AG10803 (cell line): ENCODE data around the gene SIK3.

Source experiments
- DNase-seq: peaks from one replicate; pipeline ENCODE4 v3.0.0; 2010; ENCODE audit warnings: low read depth
- H3K4me3 ChIP-seq: 2 replicates; pipeline ENCODE4 v1.5.1; 2011; ENCODE audit warnings: mild to moderate bottlenecking, low read length, control low read depth
- TF ChIP-seq, protein P1 (sequence below): conservative IDR thresholded peaks from 2 replicates; pipeline ENCODE4 v1.5.1; 2011; ENCODE audit warnings: mild to moderate bottlenecking, low read length, control low read depth, inconsistent platforms

The SIK3 gene

DNA sequence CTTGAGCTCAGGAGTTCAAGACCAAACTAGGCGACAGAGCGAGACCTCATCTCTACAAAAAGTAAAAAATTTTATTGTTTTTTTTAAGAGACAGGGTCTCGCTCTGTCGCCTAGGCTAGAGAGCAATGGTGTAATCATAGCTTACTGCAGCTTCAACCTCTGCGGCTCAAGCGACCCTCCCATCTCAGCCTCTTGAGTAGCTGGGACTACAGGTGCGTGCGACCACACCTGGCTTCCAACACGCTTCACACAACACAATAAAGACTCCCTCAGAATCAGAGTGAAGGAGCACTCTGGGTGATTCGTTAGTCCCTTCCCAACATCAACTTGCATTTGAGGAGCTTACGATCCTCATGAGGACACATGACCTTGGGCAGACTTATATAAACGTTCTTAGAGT is 181.3 kb downstream of the SIK3 start:
- H3K4me3 ChIP-seq = no peak overlapping the region
- TF ChIP-seq, protein P1, sequence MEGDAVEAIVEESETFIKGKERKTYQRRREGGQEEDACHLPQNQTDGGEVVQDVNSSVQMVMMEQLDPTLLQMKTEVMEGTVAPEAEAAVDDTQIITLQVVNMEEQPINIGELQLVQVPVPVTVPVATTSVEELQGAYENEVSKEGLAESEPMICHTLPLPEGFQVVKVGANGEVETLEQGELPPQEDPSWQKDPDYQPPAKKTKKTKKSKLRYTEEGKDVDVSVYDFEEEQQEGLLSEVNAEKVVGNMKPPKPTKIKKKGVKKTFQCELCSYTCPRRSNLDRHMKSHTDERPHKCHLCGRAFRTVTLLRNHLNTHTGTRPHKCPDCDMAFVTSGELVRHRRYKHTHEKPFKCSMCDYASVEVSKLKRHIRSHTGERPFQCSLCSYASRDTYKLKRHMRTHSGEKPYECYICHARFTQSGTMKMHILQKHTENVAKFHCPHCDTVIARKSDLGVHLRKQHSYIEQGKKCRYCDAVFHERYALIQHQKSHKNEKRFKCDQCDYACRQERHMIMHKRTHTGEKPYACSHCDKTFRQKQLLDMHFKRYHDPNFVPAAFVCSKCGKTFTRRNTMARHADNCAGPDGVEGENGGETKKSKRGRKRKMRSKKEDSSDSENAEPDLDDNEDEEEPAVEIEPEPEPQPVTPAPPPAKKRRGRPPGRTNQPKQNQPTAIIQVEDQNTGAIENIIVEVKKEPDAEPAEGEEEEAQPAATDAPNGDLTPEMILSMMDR = no peak
- DNase-seq = no peak

DNA sequence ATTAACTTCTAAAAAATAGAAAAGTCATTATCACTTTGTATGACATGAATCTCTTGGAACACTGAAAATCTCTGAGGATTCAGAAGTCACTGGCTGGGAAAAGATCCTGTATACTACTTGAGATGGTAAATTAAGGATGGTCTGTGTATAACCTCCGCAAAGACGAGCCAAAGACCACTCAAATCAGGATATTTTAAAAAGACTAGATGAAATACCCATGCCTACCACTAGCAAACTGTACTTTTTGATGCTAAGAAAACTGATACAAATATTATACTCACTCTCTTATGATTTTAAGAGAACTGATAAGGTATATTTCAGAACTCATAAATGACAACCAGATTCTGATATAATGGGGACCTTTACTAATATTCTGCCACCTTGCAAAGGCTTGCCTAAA is 182.2 kb downstream of the SIK3 start:
- TF ChIP-seq, protein P1 = no peak
- H3K4me3 ChIP-seq = no peak overlapping the region
- DNase-seq = no peak

DNA sequence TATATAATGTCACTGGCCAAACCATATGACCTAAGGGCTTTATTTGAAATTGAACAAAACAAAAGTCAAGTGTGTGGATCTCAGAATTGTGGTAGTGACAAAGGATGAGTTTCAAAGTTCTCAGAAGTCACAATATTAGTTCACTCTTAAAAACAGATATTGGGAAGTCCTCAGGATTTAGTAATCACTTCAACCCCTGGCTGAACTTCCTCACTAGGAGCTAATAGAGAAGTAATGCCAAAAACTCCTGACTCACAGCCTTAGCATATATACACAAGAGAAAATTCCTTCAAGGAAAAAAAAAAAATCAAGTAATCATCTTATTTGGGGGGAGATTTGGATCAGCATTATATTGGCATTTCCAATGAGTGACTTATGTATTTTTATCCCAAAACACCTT is 185.2 kb downstream of the SIK3 start:
- DNase-seq = peak; percentile 73
- TF ChIP-seq, protein P1 = no peak
- no peak overlapping the region for H3K4me3 ChIP-seq

DNA sequence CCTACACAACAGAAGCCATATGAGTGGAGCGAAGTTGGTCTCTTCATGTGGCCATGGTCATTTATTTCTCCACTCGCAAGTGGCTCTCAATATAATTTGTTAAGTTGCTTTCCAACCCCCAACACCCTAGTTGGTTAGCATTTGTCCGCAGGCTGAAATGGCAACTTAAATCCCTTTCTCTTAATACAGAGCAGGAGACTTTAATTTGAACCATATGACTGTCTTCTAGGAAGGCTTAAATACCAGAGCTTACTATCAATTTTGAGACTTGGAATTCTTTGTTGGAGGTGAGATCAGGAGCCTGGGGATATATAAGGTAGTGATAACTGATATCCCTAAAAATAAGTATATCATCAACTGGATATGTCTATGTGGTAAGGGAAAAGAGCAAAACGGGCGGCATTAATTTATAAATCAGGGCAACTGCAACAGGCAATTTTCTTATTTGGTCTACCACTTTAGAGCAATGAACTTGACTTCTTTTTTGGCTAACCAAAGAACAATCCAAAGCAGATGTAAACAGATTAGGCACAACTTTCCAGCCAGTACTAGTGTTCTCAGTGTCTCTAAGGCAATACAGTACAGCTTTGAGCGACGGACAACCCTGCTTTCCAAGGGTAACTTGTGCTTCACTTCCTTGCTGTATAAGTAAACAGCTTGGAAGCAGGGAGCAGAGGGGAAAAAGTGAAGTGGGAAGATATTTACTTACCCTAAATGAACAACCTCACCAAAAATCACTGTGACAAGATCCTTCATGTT is 186.1 kb downstream of the SIK3 start:
- H3K4me3 ChIP-seq = no peak overlapping the region

DNA sequence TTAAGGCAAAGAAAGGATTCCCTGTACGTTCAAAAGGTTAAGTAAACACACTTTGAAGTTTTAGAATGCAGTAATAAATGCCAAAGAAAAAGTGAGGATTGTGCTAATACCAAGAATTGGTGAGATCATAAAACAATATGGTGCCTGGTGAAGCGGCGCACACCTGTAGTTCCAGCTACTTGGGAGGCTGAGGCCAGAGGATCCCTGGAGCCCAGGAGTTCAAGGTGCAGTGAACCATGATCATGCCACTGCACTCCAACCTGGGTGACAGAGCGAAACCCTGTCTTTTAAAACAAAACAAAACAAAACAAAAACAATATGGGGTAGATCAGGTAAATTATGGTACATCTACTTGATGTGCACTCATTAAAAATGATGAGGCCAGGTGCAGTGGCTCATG is 187.4 kb downstream of the SIK3 start:
- TF ChIP-seq, protein P1 = no peak
- H3K4me3 ChIP-seq = no peak overlapping the region
- no peak for DNase-seq

More for the DNA sequence above, 186.1 kb downstream of the SIK3 start:
- peak; percentile 40 for DNase-seq
- TF ChIP-seq, protein P1 = no peak

DNA sequence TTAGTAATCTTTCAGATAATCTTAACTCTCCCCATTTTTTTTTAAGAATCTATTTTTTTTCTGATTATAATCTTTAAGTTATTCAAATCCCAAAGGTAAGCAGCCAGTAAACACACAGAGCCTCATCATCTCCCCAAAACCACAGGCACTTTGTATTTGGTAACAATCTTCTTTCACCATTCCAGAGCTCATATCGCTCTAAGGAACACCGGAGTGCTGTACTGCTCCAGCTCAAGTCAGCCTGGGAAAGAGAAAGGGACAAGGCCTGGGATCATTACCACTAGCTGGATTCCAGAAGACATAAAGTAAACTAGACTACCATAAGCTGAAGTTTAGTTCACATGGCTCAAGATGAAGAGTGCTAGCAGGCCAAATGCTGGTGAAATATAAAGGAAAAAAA is 187.8 kb downstream of the SIK3 start:
- TF ChIP-seq, protein P1 = no peak
- DNase-seq = peak; percentile 56
- H3K4me3 ChIP-seq = no peak overlapping the region

DNA sequence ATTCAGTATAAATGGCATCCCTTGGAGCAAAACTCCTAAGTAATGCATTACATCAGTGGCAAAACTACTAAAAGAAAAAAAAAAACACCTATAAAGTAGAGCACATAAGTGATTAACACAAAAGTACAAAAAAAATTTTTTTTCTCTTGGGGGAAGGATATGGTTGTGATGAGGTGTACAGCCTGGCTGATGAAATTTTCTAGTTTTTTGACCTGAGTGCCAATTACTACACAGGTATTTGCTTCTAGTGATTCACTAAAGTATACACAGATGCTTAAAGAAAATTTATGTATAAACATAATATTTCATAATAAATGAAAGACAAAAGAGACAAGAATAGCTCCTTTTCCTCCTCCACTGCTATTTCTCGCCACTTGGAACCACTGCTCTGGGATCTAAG is 189.0 kb downstream of the SIK3 start:
- DNase-seq = no peak
- H3K4me3 ChIP-seq = no peak overlapping the region
- TF ChIP-seq, protein P1 = no peak
